GM10248 (cell line): Measurements from ENCODE around the gene SHC1.

Experiments used
- CTCF ChIA-PET: fragments of 300-600 bp; sonication (Branson Sonifier 250); formaldehyde crosslinking; extraction: SDS; loops from one replicate; lab custom pipeline; 2021; ENCODE audit warnings: antibody characterized with exemption; lab: Yijun Ruan, JAX
- POLR2A ChIA-PET: fragments of 350-650 bp; sonication (Branson Sonifier 250); formaldehyde crosslinking; extraction: SDS; loops from one replicate; lab custom pipeline; 2020; ENCODE audit warnings: antibody characterized with exemption; lab: Yijun Ruan, JAX
- DNase-seq: peaks from one replicate; pipeline ENCODE4 v3.0.0; 2012; ENCODE audit errors: extremely low spot score
- CTCF ChIP-seq: IDR thresholded peaks from 2 replicates; pipeline ENCODE4 v1.5.1; 2012; ENCODE audit warnings: mild to moderate bottlenecking, low read depth; ENCODE audit errors: extremely low read depth, missing control alignments, control extremely low read depth

Gene SHC1

GRCh38 chr1:155003766-155004351 is 33.3 kb upstream of the SHC1 start:
- TF ChIP-seq CTCF, result no peak
- POLR2A ChIA-PET, result interaction anchor here (0.7 kb wide), 1 partner anchor 398 kb away, joined by 3 read pairs; no protein-coding TSS in a partner anchor
- no peak for DNase-seq
- CTCF ChIA-PET, result interaction anchor here (1.4 to 13.3 kb wide), 2 partner anchors 13 to 48 kb away, joined by 3 to 175 read pairs; partner anchors contain the start of gene PBXIP1

GRCh38 chr1:155003227-155003765 is 32.7 kb upstream of the SHC1 start:
- no peak for DNase-seq
- ChIA-PET POLR2A (interaction anchor here (0.7 kb wide), 1 partner anchor 397 kb away, joined by 3 read pairs; no protein-coding TSS in a partner anchor), CTCF (interaction anchor here (13.3 kb wide), 1 partner anchor 13 kb away, joined by 175 read pairs; no protein-coding TSS in a partner anchor)
- TF ChIP-seq CTCF, result no peak

GRCh38 chr1:155002464-155003226 is 32.1 kb upstream of the SHC1 start, which contains the start of gene ZBTB7B:
Gene ZBTB7B (plus strand): TSS chr1:155002802. CDS start chr1:155014661, 11,859 bp downstream.
- peak; percentile 74 for DNase-seq

GRCh38 chr1:155001675-155002463 is 31.3 kb upstream of the SHC1 start:
- DNase-seq, result peak; percentile 99
- ChIA-PET POLR2A (interaction anchor here (0.6 to 1.0 kb wide), 4 partner anchors 49 to 1237 kb away, joined by 3 to 5 read pairs (median 4); partner anchors contain the start of gene ADAM15), CTCF (interaction anchor here (0.8 to 13.3 kb wide), 6 partner anchors 14 to 47 kb away, joined by 3 to 175 read pairs (median 24); partner anchors contain the start of genes FLAD1, PBXIP1 and PYGO2)
- TF ChIP-seq CTCF, result peak; percentile 45

More at GRCh38 chr1:155002464-155003226, 32.1 kb upstream of the SHC1 start, which contains the start of gene ZBTB7B:
- TF ChIP-seq CTCF, result no peak
- CTCF ChIA-PET, result interaction anchor here (0.8 to 13.3 kb wide), 2 partner anchors 14 kb away, joined by 3 to 175 read pairs; no protein-coding TSS in a partner anchor
- POLR2A ChIA-PET, result interaction anchor here (0.6 kb wide), 1 partner anchor 1238 kb away, joined by 5 read pairs; no protein-coding TSS in a partner anchor

GRCh38 chr1:155001425-155001674 is 30.8 kb upstream of the SHC1 start:
- TF ChIP-seq CTCF, result no peak
- ChIA-PET POLR2A (interaction anchor here (0.8 to 1.0 kb wide), 3 partner anchors 50 to 139 kb away, joined by 3 to 4 read pairs (median 3); partner anchors contain the start of gene ADAM15), CTCF (interaction anchor here (0.8 to 13.3 kb wide), 5 partner anchors 13 to 46 kb away, joined by 3 to 175 read pairs (median 43); partner anchors contain the start of genes FLAD1, PBXIP1 and PYGO2)
- DNase-seq, result no peak
